H9 (cell line): ENCODE measurements around the gene MORN5. TPM values are rescaled to one million over a fixed set of nuclear protein-coding genes. Genes with fewer than 3 reads are reported as not detected.

Experiments used
- DNase-seq: peaks from one replicate; pipeline ENCODE4 v3.0.0-alpha.2; 2017
- H2AFZ ChIP-seq: one replicate; pipeline ENCODE4 v1.6.1; 2013; ENCODE audit warnings: mild to moderate bottlenecking, low read length, control low read depth, moderate library complexity
- H2AK5ac ChIP-seq: 2 replicates; pipeline ENCODE4 v1.6.1; 2013; ENCODE audit warnings: low read length, control low read depth, mixed read lengths; ENCODE audit not compliant: insufficient read length
- H2BK120ac ChIP-seq: one replicate; pipeline ENCODE4 v1.6.1; 2013; ENCODE audit warnings: low read depth, mild to moderate bottlenecking, low read length, control low read depth, inconsistent platforms; ENCODE audit not compliant: poor library complexity, severe bottlenecking
- H2BK12ac ChIP-seq: 2 replicates; pipeline ENCODE4 v1.6.1; 2013; ENCODE audit warnings: low read length, control low read depth, mixed read lengths, low read depth; ENCODE audit not compliant: insufficient read length
- H2BK15ac ChIP-seq: 2 replicates; pipeline ENCODE4 v1.6.1; 2013; ENCODE audit warnings: low read depth, low read length, control low read depth
- H2BK20ac ChIP-seq: one replicate; pipeline ENCODE4 v1.6.1; 2013; ENCODE audit warnings: low read depth, mild to moderate bottlenecking, low read length, control low read depth, inconsistent platforms; ENCODE audit not compliant: poor library complexity, severe bottlenecking
- H2BK5ac ChIP-seq: 2 replicates; pipeline ENCODE4 v1.6.1; 2013; ENCODE audit warnings: low read length, control low read depth, mixed read lengths; ENCODE audit not compliant: insufficient read length
- H3K14ac ChIP-seq: 2 replicates; pipeline ENCODE4 v1.6.1; 2013; ENCODE audit warnings: low read length, control low read depth; ENCODE audit not compliant: insufficient read depth
- H3K18ac ChIP-seq: 2 replicates; pipeline ENCODE4 v1.6.1; 2013; ENCODE audit warnings: low read depth, mild to moderate bottlenecking, mixed read lengths, low read length, control low read depth; ENCODE audit not compliant: insufficient read length
- H3K23ac ChIP-seq: 2 replicates; pipeline ENCODE4 v1.6.1; 2013; ENCODE audit warnings: low read length, control low read depth, mixed read lengths, low read depth; ENCODE audit not compliant: insufficient read length
- H3K23me2 ChIP-seq: 2 replicates; pipeline ENCODE4 v1.6.1; 2013; ENCODE audit warnings: low read depth, mild to moderate bottlenecking, mixed read lengths, low read length, control low read depth; ENCODE audit not compliant: insufficient read length, poor library complexity, severe bottlenecking
- H3K27ac ChIP-seq: 2 replicates; pipeline ENCODE4 v1.5.1; 2013; ENCODE audit warnings: low read length, control low read depth, mixed read lengths, low read depth; ENCODE audit not compliant: insufficient read length
- H3K27me3 ChIP-seq: 2 replicates; pipeline ENCODE4 v1.6.1; 2013; ENCODE audit warnings: low read length, control low read depth, inconsistent platforms; ENCODE audit not compliant: insufficient read depth
- H3K4ac ChIP-seq: 2 replicates; pipeline ENCODE4 v1.6.1; 2013; ENCODE audit warnings: low read depth, mild to moderate bottlenecking, control low read depth, inconsistent platforms, low read length, moderate library complexity
- H3K4me1 ChIP-seq: 2 replicates; pipeline ENCODE4 v1.6.1; 2013; ENCODE audit warnings: low read length, control low read depth, inconsistent platforms; ENCODE audit not compliant: insufficient read depth
- H3K4me2 ChIP-seq: 2 replicates; pipeline ENCODE4 v1.6.1; 2013; ENCODE audit warnings: low read length, control low read depth, mixed read lengths; ENCODE audit not compliant: insufficient read length, insufficient read depth
- H3K56ac ChIP-seq: 2 replicates; pipeline ENCODE4 v1.6.1; 2013; ENCODE audit warnings: low read depth, mild to moderate bottlenecking, mixed read lengths, low read length, control low read depth; ENCODE audit not compliant: insufficient read length
- H3K79me1 ChIP-seq: 2 replicates; pipeline ENCODE4 v1.6.1; 2013; ENCODE audit warnings: low read depth, mild to moderate bottlenecking, moderate library complexity, low read length, control low read depth, inconsistent platforms; ENCODE audit not compliant: insufficient read depth, poor library complexity, severe bottlenecking
- H3K79me2 ChIP-seq: 2 replicates; pipeline ENCODE4 v1.6.1; 2013; ENCODE audit warnings: low read length, control low read depth, inconsistent platforms; ENCODE audit not compliant: insufficient read depth
- H3K9ac ChIP-seq: 2 replicates; pipeline ENCODE4 v1.6.1; 2013; ENCODE audit warnings: low read length, control low read depth, mixed read lengths; ENCODE audit not compliant: insufficient read length; ENCODE audit errors: extremely low read depth
- H3K9me3 ChIP-seq: one replicate; pipeline ENCODE4 v1.6.1; 2013; ENCODE audit warnings: low read depth, low read length, inconsistent platforms; ENCODE audit not compliant: control insufficient read depth
- H3T11ph ChIP-seq: one replicate; pipeline ENCODE4 v1.6.1; 2013; ENCODE audit warnings: mild to moderate bottlenecking, low read length, control low read depth, inconsistent platforms
- H4K20me1 ChIP-seq: one replicate; pipeline ENCODE4 v1.6.1; 2013; ENCODE audit not compliant: control insufficient read depth, insufficient read length, insufficient read depth
- H4K5ac ChIP-seq: 2 replicates; pipeline ENCODE4 v1.6.1; 2013; ENCODE audit warnings: low read depth, mild to moderate bottlenecking, mixed read lengths, low read length, control low read depth; ENCODE audit not compliant: insufficient read length
- H4K8ac ChIP-seq: replicated peaks from 2 replicates; pipeline ENCODE4 v1.6.1; 2013; ENCODE audit warnings: low read length, control low read depth, mixed read lengths, low read depth; ENCODE audit not compliant: insufficient read length
- H4K91ac ChIP-seq: 2 replicates; pipeline ENCODE4 v1.6.1; 2013; ENCODE audit warnings: low read depth, mild to moderate bottlenecking, moderate library complexity, mixed read lengths, low read length, control low read depth; ENCODE audit not compliant: insufficient read length
- H3K27ac Mint-ChIP-seq, 3 experiments: 2 replicates in 2 of 3; 3 replicates in 1 of 3; pipeline ENCODE4 v1.8.0; 2020 to 2021; ENCODE audit warnings: mixed read lengths in 3 of 3, mild to moderate bottlenecking in 1 of 3, moderate library complexity in 1 of 3
- H3K27me3 Mint-ChIP-seq: 2 replicates; pipeline ENCODE4 v1.8.0; 2021; ENCODE audit warnings: low read depth, mild to moderate bottlenecking, moderate library complexity, mixed read lengths
- H3K36me3 Mint-ChIP-seq, 3 experiments: 2 replicates in 2 of 3; 3 replicates in 1 of 3; pipeline ENCODE4 v1.8.0; 2020 to 2021; ENCODE audit warnings: low read depth in 3 of 3, mixed read lengths in 3 of 3; ENCODE audit not compliant: insufficient read depth in 1 of 3
- H3K4me1 Mint-ChIP-seq, 2 experiments: 2 replicates each; pipeline ENCODE4 v1.8.0; 2020; ENCODE audit warnings: mixed read lengths in 2 of 2
- H3K4me3 Mint-ChIP-seq, 2 experiments: 2 replicates in 1 of 2; 3 replicates in 1 of 2; pipeline ENCODE4 v1.8.0; 2020 to 2021; ENCODE audit warnings: mild to moderate bottlenecking in 2 of 2, mixed read lengths in 2 of 2, moderate library complexity in 1 of 2
- H3K9me3 Mint-ChIP-seq, 2 experiments: 2 replicates in 1 of 2; 3 replicates in 1 of 2; pipeline ENCODE4 v1.8.0; 2020; ENCODE audit warnings: mild to moderate bottlenecking in 2 of 2, mixed read lengths in 2 of 2, moderate library complexity in 1 of 2
- WGBS: extraction: QIAGEN DNeasy Blood & Tissue Kit; methylation state at CpG from one replicate; pipeline ENCODE4 v1.1.7; 2013; ENCODE audit warnings: missing lambda C conversion rate, low lambda C conversion rate, mixed read lengths; ENCODE audit not compliant: insufficient read length; ENCODE audit errors: extremely low coverage; 5-methylcytosine and 5-hydroxymethylcytosine counted together
- total RNA-seq: library from RNA; stranded (reverse); gene quantifications from 2 replicates; pipeline ENCODE4 v1.2.1, GENCODE V29; 2021
- TF ChIP-seq, protein P1 (sequence below): fragments of 200-600 bp; sonication (generic); conservative IDR thresholded peaks from 3 replicates; pipeline ENCODE4 v1.8.0; 2021; ENCODE audit warnings: antibody characterized with exemption, mild to moderate bottlenecking

The MORN5 gene
- total RNA-seq, 1 experiment from 2014 or later: not detected

DNA sequence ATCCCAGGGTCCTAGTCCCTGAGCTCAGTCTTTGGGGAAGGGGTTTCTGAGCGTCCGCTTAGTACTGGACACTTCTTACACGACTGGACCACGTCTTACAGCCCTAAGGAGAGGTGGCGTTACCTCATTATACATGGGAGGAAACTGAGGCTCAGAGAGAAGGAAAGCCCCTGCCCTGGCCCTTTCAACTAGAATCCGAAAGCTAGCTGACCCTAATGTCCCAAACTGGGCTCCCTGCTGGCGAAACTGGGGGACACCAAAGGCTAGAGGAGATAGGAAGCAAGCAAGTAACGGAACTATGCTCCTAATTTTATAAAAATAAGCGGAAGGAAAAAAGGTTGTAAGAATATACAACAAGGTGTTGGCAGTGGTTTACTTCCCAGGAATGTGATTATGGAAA, 54.8 kb downstream of the MORN5 start:
- Histone ChIP-seq H4K8ac (no peak overlapping the region), H4K91ac (no peak overlapping the region), H3K79me2 (no peaks in the 10 kb centered on the region), H2BK20ac (no peak overlapping the region), H3T11ph (no peak overlapping the region), H3K14ac (no peak overlapping the region), H3K27ac (no peak overlapping the region), H3K23ac (no peak overlapping the region), H3K23me2 (peaks cover 14% of the 10 kb centered on the region), H2BK5ac (no peak overlapping the region), H3K9me3 (no peaks in the 10 kb centered on the region), H2BK12ac (no peak overlapping the region), H3K56ac (no peak overlapping the region), H3K9ac (no peak overlapping the region), H3K4ac (no peak overlapping the region), H2BK120ac (no peak overlapping the region), H2AFZ (no peak overlapping the region), H3K18ac (no peak overlapping the region), H2BK15ac (no peak overlapping the region), H3K4me1 (no peaks in the 10 kb centered on the region), H2AK5ac (no peak overlapping the region), H4K20me1 (no peaks in the 10 kb centered on the region), H3K27me3 (peaks cover 65% of the 10 kb centered on the region), H3K4me2 (peak overlapping the region; percentile 67), H4K5ac (no peak overlapping the region), H3K79me1 (no peaks in the 10 kb centered on the region)
- H3K4me1 Mint-ChIP-seq: peaks cover 17 to 27% of the 10 kb centered on the region in 2 experiments
- peaks cover 91% of the 10 kb centered on the region for H3K27me3 Mint-ChIP-seq
- H3K9me3 Mint-ChIP-seq: peaks cover 3 to 6% of the 10 kb centered on the region in 2 experiments
- TF ChIP-seq, protein P1, sequence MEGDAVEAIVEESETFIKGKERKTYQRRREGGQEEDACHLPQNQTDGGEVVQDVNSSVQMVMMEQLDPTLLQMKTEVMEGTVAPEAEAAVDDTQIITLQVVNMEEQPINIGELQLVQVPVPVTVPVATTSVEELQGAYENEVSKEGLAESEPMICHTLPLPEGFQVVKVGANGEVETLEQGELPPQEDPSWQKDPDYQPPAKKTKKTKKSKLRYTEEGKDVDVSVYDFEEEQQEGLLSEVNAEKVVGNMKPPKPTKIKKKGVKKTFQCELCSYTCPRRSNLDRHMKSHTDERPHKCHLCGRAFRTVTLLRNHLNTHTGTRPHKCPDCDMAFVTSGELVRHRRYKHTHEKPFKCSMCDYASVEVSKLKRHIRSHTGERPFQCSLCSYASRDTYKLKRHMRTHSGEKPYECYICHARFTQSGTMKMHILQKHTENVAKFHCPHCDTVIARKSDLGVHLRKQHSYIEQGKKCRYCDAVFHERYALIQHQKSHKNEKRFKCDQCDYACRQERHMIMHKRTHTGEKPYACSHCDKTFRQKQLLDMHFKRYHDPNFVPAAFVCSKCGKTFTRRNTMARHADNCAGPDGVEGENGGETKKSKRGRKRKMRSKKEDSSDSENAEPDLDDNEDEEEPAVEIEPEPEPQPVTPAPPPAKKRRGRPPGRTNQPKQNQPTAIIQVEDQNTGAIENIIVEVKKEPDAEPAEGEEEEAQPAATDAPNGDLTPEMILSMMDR: no peak
- peaks cover 0 to 7% (median 0%) of the 10 kb centered on the region in 3 experiments; a peak in 2 of 7 replicates for H3K36me3 Mint-ChIP-seq
- H3K4me3 Mint-ChIP-seq: peak overlapping the region; percentile 60 to 83
- no peak overlapping the region; a peak in 1 of 7 replicates for H3K27ac Mint-ChIP-seq
- no CpG with 5 or more reads among the region's 9 CpGs for WGBS
- no peak for DNase-seq
